ENCODE data around the gene CHRNB1. TPM values are rescaled to one million over a fixed set of nuclear protein-coding genes. Genes with fewer than 3 reads are reported as not detected.

The CHRNB1 gene
- polyA plus RNA-seq, 1 donor from 2014 or later, result 18.2 TPM

GRCh38 chr17:7475764-7476422 lies 31.0 kb downstream of the CHRNB1 start:
- no peaks in the 10 kb centered on the region for H4K20me1 ChIP-seq (ENCODE audit: insufficient read depth)
- no peak overlapping the region for H3K4me2 ChIP-seq (ENCODE audit: low read length)
- no peak overlapping the region for H2AFZ ChIP-seq (ENCODE audit: low read depth, low read length)
- H3K79me2 ChIP-seq (replicated peaks; ENCODE audit: insufficient read depth, low read length), result peaks cover 51% of the 10 kb centered on the region
- no peaks in the 10 kb centered on the region for H3K9me3 ChIP-seq (ENCODE audit: low read length)
- no peak for TF ChIP-seq TAF1 (IDR thresholded peaks at IDR 0.05; ENCODE audit: low read depth)
- no peak for TF ChIP-seq EZH2 (IDR thresholded peaks at IDR 0.05; ENCODE audit: borderline replicate concordance, insufficient read depth, low read length, poor library complexity, severe bottlenecking)
- TF ChIP-seq EP300 (conservative IDR thresholded peaks at IDR 0.05; ENCODE audit: poor library complexity, severe bottlenecking), result no peak
- TF ChIP-seq POLR2AphosphoS5 (IDR thresholded peaks at IDR 0.05), result no peak
- no peak for TF ChIP-seq REST (IDR thresholded peaks at IDR 0.05; ENCODE audit: borderline replicate concordance)
- no peak for TF ChIP-seq CTCF (IDR thresholded peaks at IDR 0.05; ENCODE audit: poor library complexity, severe bottlenecking)
- TF ChIP-seq RAD21 (conservative IDR thresholded peaks at IDR 0.05), result no peak
- TF ChIP-seq SMC3 (conservative IDR thresholded peaks at IDR 0.05; ENCODE audit: poor library complexity), result no peak
- TF ChIP-seq MXI1 (conservative IDR thresholded peaks at IDR 0.05; ENCODE audit: poor library complexity, severe bottlenecking), result no peak
- no peak overlapping the region for H3K4me3 ChIP-seq (ENCODE audit: low read length)
- no peaks in the 10 kb centered on the region for H3K36me3 ChIP-seq (ENCODE audit: insufficient read depth, low read length)
- no peak overlapping the region for H3K27ac ChIP-seq (ENCODE audit: low read length)
- H3K9ac ChIP-seq (ENCODE audit: low read length), result no peak overlapping the region
- H3K9me2 ChIP-seq (ENCODE audit: insufficient read depth, low read length), result no peaks in the 10 kb centered on the region
- H3F3A ChIP-seq (ENCODE audit: insufficient read depth, low read length, poor library complexity, severe bottlenecking), result no peaks in the 10 kb centered on the region
- no peaks in the 10 kb centered on the region for H3K27me3 ChIP-seq (ENCODE audit: insufficient read depth, low read depth, low read length)

GRCh38 chr17:7476494-7476893 lies 31.6 kb downstream of the CHRNB1 start:
- Histone ChIP-seq H3K9me3 (ENCODE audit: low read length) (no peaks in the 10 kb centered on the region), H3F3A (ENCODE audit: insufficient read depth, low read length, poor library complexity, severe bottlenecking) (no peaks in the 10 kb centered on the region), H3K36me3 (ENCODE audit: insufficient read depth, low read length) (no peaks in the 10 kb centered on the region), H3K9ac (ENCODE audit: low read length) (no peak overlapping the region), H3K4me2 (ENCODE audit: low read length) (no peak overlapping the region), H2AFZ (ENCODE audit: low read depth, low read length) (no peak overlapping the region), H3K27ac (ENCODE audit: low read length) (no peak overlapping the region), H3K27me3 (ENCODE audit: insufficient read depth, low read depth, low read length) (no peaks in the 10 kb centered on the region), H4K20me1 (ENCODE audit: insufficient read depth) (no peaks in the 10 kb centered on the region), H3K79me2 (replicated peaks; ENCODE audit: insufficient read depth, low read length) (peaks cover 52% of the 10 kb centered on the region), H3K4me3 (ENCODE audit: low read length) (no peak overlapping the region), H3K9me2 (ENCODE audit: insufficient read depth, low read length) (no peaks in the 10 kb centered on the region)
- TF ChIP-seq TAF1 (IDR thresholded peaks at IDR 0.05; ENCODE audit: low read depth), result no peak
- no peak for TF ChIP-seq MXI1 (conservative IDR thresholded peaks at IDR 0.05; ENCODE audit: poor library complexity, severe bottlenecking)
- TF ChIP-seq POLR2AphosphoS5 (IDR thresholded peaks at IDR 0.05), result no peak
